Stimulated activated naive B cell treated with anti-CD40 and anti-IgM and Interleukin-4, amounts not matched to agents 10 μg/mL and 1 μg/mL and 100 μg/mL, for 72 hours (primary cell): ENCODE measurements around the gene CXCL10.
"Not testable (repeated sequence)": the region's sequence is repeated elsewhere in the genome, so short reads cannot be mapped to it uniquely, and the experiment has no call there.

Experiments
- ATAC-seq, 2 donors: fragments of 150-1000 bp; cut with Tn5 transposase; replicated peaks; 2 replicates each; pipeline ENCODE4 v1.10.0; 2021; ENCODE audit warnings: moderate library complexity in 1 of 2
- DNase-seq: peaks from one replicate; pipeline ENCODE4 v3.0.0; 2021
- H3K27ac Mint-ChIP-seq: one replicate; pipeline ENCODE4 v1.8.0; 2022; ENCODE audit warnings: mild to moderate bottlenecking, mixed read lengths
- H3K27me3 Mint-ChIP-seq, 2 donors: one replicate each; pipeline ENCODE4 v1.8.0; 2022; ENCODE audit warnings: mixed read lengths in 2 of 2
- H3K36me3 Mint-ChIP-seq, 2 donors: one replicate each; pipeline ENCODE4 v1.8.0; 2022; ENCODE audit warnings: mixed read lengths in 2 of 2, mild to moderate bottlenecking in 1 of 2
- H3K4me1 Mint-ChIP-seq, 2 donors: one replicate each; pipeline ENCODE4 v1.8.0; 2022; ENCODE audit warnings: mixed read lengths in 2 of 2, mild to moderate bottlenecking in 1 of 2
- H3K4me3 Mint-ChIP-seq, 2 donors: one replicate each; pipeline ENCODE4 v1.8.0; 2022; ENCODE audit warnings: mild to moderate bottlenecking in 2 of 2, mixed read lengths in 2 of 2, moderate library complexity in 1 of 2
- H3K9me3 Mint-ChIP-seq, 2 donors: one replicate each; pipeline ENCODE4 v1.8.0; 2022; ENCODE audit warnings: mixed read lengths in 2 of 2, mild to moderate bottlenecking in 1 of 2

CXCL10 gene

DNA sequence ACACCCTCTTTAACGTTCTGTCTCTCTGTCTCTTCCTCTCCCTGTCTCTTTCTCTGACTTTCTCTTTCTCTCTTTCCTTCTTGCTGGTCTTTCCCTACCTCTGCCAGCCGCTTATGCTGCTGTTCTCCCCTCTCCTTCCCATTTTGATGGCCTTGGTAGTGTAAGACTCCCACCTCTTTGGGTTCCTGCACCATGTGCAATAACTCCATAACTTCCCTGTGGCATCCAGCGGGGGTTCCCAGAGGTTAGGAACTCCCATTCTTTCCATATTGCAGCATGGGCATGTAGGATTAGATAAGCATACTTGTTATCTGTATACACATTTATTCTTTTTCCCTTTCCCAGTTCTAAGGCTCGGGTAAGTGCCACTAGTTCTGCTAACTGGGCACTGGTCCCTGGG is 21.4 kb upstream of the CXCL10 start:
- H3K4me3 Mint-ChIP-seq, ATAC-seq, H3K27ac Mint-ChIP-seq, H3K36me3 Mint-ChIP-seq, DNase-seq, H3K9me3 Mint-ChIP-seq, H3K4me1 Mint-ChIP-seq: not testable (repeated sequence)
- peaks cover 15 to 19% of the 10 kb centered on the region in 2 donors for H3K27me3 Mint-ChIP-seq

DNA sequence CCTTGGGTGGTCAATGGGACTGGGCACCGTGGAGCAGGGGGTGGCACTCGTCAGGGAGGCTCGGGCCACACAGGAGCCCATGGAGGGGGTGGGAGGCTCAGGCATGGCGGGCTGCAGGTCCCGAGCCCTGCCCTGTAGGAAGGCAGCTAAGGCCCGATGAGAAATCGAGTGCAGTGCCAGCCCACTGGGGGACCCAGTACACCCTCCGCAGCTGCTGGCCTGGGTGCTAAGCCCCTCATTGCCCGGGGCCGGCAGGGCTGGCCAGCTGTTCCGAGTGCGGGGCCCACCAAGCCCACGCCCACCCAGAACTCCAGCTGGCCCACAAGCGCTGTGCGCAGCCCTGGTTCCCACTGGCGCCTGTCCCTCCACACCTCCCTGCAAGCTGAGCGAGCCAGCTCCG is 20.0 kb upstream of the CXCL10 start:
- ATAC-seq, H3K4me3 Mint-ChIP-seq, H3K36me3 Mint-ChIP-seq, H3K27ac Mint-ChIP-seq, H3K4me1 Mint-ChIP-seq, H3K9me3 Mint-ChIP-seq, DNase-seq: not testable (repeated sequence)
- peaks cover 14% of the 10 kb centered on the region in 2 donors for H3K27me3 Mint-ChIP-seq

DNA sequence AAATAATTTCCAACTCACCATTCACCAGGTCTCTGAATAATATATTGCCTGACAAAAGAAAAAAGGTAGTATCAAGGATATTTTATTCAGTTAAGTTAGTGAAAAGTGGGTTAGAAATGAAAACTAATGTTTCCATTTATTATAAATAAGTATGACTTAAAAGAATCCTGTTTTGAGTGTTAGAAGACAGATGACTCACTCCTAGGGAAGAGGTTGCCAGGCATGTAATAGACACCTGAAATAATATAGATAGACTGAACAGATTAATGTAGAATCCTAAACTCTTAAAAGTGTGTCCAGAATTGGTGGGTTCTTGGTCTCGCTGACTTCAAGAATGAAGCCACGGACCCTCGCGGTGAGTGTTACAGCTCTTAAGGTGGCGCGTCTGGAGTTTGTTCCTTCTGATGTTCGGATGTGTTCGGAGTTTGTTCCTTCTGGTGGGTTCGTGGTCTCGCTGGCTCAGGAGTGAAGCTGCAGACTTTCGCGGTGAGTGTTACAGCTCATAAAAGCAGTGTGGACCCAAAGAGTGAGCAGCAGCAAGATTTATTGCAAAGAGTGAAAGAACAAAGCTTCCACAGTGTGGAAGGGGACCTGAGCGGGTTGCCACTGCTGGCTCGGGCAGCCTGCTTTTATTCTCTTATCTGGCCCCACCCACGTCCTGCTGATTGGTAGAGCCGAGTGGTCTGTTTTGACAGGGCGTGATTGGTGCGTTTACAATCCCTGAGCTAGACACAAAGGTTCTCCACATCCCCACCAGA is 19.1 kb upstream of the CXCL10 start:
- not testable (repeated sequence) for H3K36me3 Mint-ChIP-seq, H3K9me3 Mint-ChIP-seq, H3K4me3 Mint-ChIP-seq, DNase-seq, H3K27ac Mint-ChIP-seq, H3K4me1 Mint-ChIP-seq
- peaks cover 11 to 14% of the 10 kb centered on the region in 2 donors for H3K27me3 Mint-ChIP-seq
- ATAC-seq: peak in 1 of 2 donors; percentile 48

DNA sequence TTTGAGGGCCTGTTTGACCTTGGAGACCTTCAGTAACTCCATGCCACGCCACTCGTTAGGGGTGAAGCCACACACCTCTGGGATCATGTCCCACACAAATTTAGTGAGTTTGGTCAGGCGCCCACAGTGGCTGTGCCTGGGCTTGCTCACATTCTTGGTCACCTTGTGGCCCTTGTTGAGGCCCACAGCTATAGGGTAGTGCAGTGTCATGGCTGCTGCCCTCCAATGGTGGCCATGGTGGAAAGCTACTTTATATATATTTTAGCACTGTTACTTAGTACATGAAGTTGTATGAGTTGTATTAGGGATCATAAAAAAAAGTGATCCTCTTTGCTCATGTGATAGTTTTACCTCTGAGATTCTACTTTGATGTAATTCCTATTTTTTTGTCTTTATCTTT is 13.6 kb upstream of the CXCL10 start:
- Mint-ChIP-seq H3K27ac (no peak overlapping the region), H3K9me3 (no peaks in the 10 kb centered on the region), H3K36me3 (no peaks in the 10 kb centered on the region), H3K4me3 (no peak overlapping the region), H3K4me1 (peaks cover 0 to 1% of the 10 kb centered on the region in 2 donors), H3K27me3 (peaks cover 0 to 8% of the 10 kb centered on the region in 2 donors)
- DNase-seq: no peak
- ATAC-seq: no peak

DNA sequence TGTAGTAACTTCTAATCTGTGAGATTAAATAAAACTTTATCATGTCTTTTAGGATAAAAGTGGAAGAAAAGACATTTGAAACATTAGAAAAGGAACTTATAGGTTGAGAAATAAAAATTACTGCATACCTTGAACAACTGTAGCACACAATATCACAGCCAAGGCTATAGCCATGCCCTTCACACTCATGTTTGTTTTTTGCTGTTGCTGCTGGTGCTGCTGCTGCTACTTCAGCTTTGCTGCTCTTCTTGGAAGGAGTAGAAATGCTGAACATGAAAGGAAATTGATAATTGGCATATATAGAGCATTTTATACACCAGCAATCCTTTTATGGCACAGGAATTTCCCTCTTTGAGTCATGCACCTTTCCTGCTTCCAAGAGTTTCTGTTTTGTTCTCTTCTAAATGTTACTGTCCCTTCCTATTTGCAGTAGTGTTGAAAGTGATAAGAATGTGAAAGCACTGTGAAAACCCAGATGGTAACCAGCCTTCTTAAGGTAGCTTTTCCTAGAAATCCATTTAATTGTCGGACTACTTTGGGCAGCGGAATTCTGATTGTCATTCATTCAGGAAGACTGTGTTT is 12.6 kb upstream of the CXCL10 start, which contains the start of gene CXCL11:
Gene CXCL11, minus strand, starts transcription at position 272 of the 582 bp plus-strand sequence. Its CDS starts 83 bp downstream, at position 189.
- Mint-ChIP-seq H3K27ac (no peak within 1 kb of the TSS), H3K4me1 (peaks cover 0 to 1% of the 10 kb centered on the region in 2 donors), H3K9me3 (no peaks in the 10 kb centered on the region), H3K4me3 (no peak within 1 kb of the TSS), H3K27me3 (peaks cover 0 to 2% of the 10 kb centered on the region in 2 donors), H3K36me3 (no peaks in the 10 kb centered on the region)
- DNase-seq (no peak), ATAC-seq (no peak)

DNA sequence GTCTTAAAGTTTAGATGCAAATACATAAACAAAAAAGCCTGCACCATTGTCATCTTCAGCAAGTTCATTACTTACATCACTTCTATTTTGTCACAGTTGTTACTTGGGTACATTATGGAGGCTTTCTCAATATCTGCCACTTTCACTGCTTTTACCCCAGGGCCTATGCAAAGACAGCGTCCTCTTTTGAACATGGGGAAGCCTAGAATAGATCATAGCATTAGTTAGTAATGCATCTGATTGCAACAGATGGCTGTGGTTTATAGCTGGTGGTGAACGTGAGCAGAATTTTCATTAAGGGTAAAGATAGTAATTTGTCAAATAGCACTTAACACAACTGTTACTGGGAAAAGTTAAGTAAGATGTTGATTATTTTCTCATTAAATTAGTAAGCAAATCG is 11.8 kb upstream of the CXCL10 start:
- no peak overlapping the region for H3K4me3 Mint-ChIP-seq
- peaks cover 0 to 1% of the 10 kb centered on the region in 2 donors for H3K4me1 Mint-ChIP-seq
- DNase-seq (no peak), ATAC-seq (no peak)
- H3K27ac Mint-ChIP-seq: no peak overlapping the region
- H3K27me3 Mint-ChIP-seq: no peaks in the 10 kb centered on the region
- H3K9me3 Mint-ChIP-seq: no peaks in the 10 kb centered on the region
- H3K36me3 Mint-ChIP-seq: no peaks in the 10 kb centered on the region

DNA sequence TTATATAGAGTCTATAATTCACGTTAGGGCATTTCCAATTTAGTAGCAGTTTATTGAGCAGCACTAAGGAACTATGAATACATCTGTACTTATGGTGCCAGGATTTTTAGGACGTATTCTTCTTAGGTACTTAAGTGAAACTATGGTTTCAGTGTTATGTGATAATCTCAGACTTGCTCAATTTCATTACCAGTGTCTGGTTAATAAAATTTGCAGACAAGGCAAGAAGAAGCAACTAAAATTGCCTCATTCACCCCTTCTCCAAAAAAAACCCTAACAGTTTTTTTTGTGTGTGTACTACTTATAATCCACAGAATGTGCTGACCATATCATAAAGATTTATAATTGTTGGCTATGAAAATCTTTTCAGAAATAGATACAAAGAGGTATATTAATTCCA is 6.0 kb upstream of the CXCL10 start:
- peaks cover 0 to 6% of the 10 kb centered on the region in 2 donors for H3K27me3 Mint-ChIP-seq
- peaks cover 11 to 16% of the 10 kb centered on the region in 2 donors for H3K4me1 Mint-ChIP-seq
- ATAC-seq: no peak
- H3K36me3 Mint-ChIP-seq: no peaks in the 10 kb centered on the region
- no peak for DNase-seq
- no peak overlapping the region for H3K4me3 Mint-ChIP-seq
- H3K27ac Mint-ChIP-seq: no peak overlapping the region
- H3K9me3 Mint-ChIP-seq: no peaks in the 10 kb centered on the region

DNA sequence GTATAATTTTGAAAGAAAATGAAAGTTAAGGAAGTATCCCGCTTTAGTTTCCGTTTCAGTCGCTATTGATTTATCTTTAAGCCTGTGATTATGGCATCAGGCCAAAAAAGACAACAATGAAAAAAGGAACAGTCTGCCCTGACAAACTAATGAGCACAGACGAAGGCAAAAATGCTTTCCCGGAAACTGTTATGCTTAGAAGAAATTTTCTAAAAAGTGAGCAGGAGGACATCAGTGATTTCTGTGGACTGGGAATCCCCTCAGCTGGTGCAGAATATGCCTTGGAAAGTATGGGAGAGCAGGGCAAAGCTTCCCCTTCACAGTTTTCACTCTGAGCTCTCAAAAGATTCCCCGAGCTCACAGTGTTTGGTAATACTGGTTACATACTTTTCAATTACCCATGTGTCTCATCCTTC is 5.1 kb upstream of the CXCL10 start:
- no peak for DNase-seq
- Mint-ChIP-seq H3K36me3 (no peaks in the 10 kb centered on the region), H3K27me3 (peaks cover 0 to 6% of the 10 kb centered on the region in 2 donors), H3K4me1 (peaks cover 15 to 23% of the 10 kb centered on the region in 2 donors), H3K27ac (peak overlapping the region; percentile 60), H3K4me3 (peak overlapping the region in 1 of 2 donors; percentile 52), H3K9me3 (no peaks in the 10 kb centered on the region)
- no peak for ATAC-seq

DNA sequence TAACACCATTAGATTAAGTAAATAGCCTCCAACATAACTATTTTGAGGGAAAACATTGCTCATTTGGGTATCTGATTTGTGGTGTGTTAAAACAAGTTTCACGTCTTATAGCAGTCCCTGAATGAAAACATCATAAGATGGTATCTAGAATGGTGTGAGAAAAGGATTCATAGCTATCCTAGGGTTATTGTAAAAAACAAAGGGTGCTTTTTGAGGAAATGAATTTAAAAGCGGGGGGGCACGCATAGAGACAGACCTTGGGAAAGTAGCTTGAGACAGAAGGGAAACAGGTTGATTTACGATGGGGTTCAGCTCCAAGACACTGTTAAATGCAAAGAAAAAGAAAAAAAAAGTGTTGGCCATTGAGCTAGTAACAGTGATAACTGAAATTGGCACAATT is 768 bp upstream of the CXCL10 start:
- H3K36me3 Mint-ChIP-seq: no peaks in the 10 kb centered on the region
- H3K4me1 Mint-ChIP-seq: peaks cover 19 to 33% of the 10 kb centered on the region in 2 donors
- H3K27ac Mint-ChIP-seq: no peak overlapping the region
- DNase-seq: no peak
- H3K4me3 Mint-ChIP-seq: no peak overlapping the region
- H3K9me3 Mint-ChIP-seq: no peaks in the 10 kb centered on the region
- ATAC-seq: peak in 1 of 2 donors; percentile 41
- H3K27me3 Mint-ChIP-seq: peaks cover 0 to 6% of the 10 kb centered on the region in 2 donors

DNA sequence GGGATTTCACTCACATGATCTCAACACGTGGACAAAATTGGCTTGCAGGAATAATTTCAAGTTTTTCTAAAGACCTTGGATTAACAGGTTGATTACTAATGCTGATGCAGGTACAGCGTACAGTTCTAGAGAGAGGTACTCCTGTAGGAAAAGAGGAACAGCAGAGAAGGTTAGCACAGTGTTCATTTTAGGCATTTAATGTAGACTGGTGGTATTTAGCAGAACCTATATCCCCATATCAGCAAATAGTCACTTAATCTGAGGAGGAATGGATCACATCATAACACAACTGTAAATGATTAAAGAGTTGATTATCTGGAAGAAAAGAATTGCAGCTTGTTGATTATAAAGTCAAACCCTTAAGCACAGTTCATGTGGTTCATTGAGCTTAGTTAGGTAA is 620 bp downstream of the CXCL10 start:
- Mint-ChIP-seq H3K4me3 (no peak overlapping the region), H3K4me1 (peaks cover 13 to 23% of the 10 kb centered on the region in 2 donors)

DNA sequence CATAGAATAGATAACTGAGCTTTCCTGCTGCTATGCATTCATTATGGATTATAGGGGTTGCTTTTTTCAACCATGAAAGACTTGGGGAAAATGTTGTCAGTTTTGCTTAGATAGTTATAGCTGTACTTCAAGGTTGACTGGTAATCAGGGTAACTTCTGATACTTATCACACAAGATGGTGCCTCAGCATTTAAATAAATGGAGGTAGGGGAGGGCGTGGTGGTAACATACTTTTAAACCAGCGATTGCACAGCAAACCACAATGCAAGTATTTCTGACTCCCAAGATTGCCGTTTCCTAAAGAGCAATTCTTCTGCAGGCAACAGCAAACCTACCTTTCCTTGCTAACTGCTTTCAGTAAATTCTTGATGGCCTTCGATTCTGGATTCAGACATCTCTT is 1.3 kb downstream of the CXCL10 start:
- H3K36me3 Mint-ChIP-seq: no peaks in the 10 kb centered on the region
- peaks cover 13 to 23% of the 10 kb centered on the region in 2 donors for H3K4me1 Mint-ChIP-seq
- H3K27ac Mint-ChIP-seq: no peak overlapping the region
- no peaks in the 10 kb centered on the region for H3K27me3 Mint-ChIP-seq
- H3K9me3 Mint-ChIP-seq: no peaks in the 10 kb centered on the region
- no peak for DNase-seq
- H3K4me3 Mint-ChIP-seq: no peak overlapping the region
- no peak for ATAC-seq

More for the DNA sequence above, 620 bp downstream of the CXCL10 start:
- DNase-seq: no peak
- no peaks in the 10 kb centered on the region for H3K36me3 Mint-ChIP-seq
- no peak for ATAC-seq
- H3K9me3 Mint-ChIP-seq: no peaks in the 10 kb centered on the region
- no peak overlapping the region for H3K27ac Mint-ChIP-seq
- H3K27me3 Mint-ChIP-seq: no peaks in the 10 kb centered on the region

DNA sequence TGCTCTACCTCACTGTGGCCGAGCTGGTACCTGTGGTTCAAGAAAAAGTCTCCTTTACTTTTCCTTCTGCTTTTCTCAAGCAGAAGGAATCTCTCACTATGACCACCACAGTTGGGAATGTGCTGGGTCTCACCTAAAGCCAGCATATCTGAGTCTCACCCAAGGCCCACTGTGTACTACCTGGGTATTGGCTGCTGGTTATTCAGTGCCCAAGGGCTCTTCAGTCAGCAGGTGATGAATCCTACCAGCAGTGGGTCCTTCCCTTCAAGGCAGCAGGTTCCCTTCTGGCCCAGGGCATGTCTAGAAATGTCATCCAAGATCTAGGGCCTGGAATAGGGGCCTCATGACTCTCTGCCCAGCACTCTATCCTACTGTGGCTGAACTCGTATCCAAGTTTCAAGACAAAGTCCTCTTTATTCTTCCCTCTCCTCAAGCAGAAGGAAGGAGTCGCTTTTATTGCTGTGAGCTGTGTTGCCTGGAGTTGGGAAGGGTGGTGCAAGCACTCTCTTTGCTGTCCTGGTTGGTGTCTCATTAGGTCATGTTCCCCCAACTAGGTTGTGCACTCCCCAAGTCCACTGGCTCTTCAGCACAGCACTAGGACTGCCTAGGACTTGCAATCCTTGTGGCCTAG is 6.1 kb downstream of the CXCL10 start:
- ATAC-seq: no peak
- no peaks in the 10 kb centered on the region for H3K36me3 Mint-ChIP-seq
- H3K9me3 Mint-ChIP-seq: no peaks in the 10 kb centered on the region
- DNase-seq: no peak
- no peaks in the 10 kb centered on the region for H3K27me3 Mint-ChIP-seq
- H3K4me3 Mint-ChIP-seq: no peak overlapping the region
- peaks cover 24 to 36% of the 10 kb centered on the region in 2 donors for H3K4me1 Mint-ChIP-seq
- no peak overlapping the region for H3K27ac Mint-ChIP-seq

DNA sequence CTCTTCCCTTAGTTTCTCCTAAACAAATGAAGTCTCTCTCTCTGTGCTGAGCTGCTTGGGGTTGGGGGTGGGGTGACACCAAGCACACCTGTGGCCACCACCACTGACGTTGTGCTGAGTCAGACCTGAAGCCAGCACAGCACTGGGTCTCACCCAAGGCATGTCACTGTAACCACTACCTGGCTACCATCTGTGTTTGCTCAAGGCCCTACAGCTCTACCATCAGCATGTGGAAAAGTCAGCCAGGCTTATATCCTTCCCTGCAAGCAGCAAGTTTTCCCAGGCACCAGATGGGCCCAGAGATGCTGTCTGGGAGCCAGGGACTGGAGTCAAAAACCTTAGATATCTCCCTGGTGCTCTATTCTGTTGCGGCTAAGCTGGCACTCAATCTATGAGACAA is 6.9 kb downstream of the CXCL10 start:
- H3K4me1 Mint-ChIP-seq: peaks cover 22 to 44% of the 10 kb centered on the region in 2 donors
- no peaks in the 10 kb centered on the region for H3K36me3 Mint-ChIP-seq
- ATAC-seq: peak; percentile 61
- no peaks in the 10 kb centered on the region for H3K27me3 Mint-ChIP-seq
- no peaks in the 10 kb centered on the region for H3K9me3 Mint-ChIP-seq
- peak overlapping the region; percentile 10 for H3K27ac Mint-ChIP-seq
- no peak overlapping the region for H3K4me3 Mint-ChIP-seq
- peak; percentile 15 for DNase-seq

DNA sequence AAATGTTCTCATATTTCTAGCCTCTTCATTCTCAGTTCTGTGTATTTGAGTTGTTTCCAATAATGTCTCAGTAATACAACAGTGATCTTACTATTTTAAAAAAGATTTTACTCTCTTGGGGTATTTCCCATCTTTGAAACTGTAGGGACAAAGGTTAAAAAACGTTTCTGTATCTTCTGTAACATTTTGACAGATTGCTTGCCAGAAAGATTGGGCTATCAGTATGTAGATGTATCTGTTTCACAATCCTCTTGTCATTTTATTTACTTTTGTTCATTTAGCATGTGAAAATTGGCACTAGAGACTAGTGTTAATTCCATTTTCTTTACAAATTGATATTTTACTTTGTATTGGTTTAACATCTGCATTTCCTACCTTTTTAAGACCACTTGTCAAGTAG is 9.8 kb downstream of the CXCL10 start:
- H3K4me3 Mint-ChIP-seq: no peak overlapping the region
- H3K4me1 Mint-ChIP-seq: peaks cover 24 to 47% of the 10 kb centered on the region in 2 donors
- no peaks in the 10 kb centered on the region for H3K27me3 Mint-ChIP-seq
- DNase-seq: no peak
- H3K36me3 Mint-ChIP-seq: no peaks in the 10 kb centered on the region
- no peak for ATAC-seq
- H3K9me3 Mint-ChIP-seq: no peaks in the 10 kb centered on the region
- H3K27ac Mint-ChIP-seq: peak overlapping the region; percentile 31
